Endometrial microvascular endothelial cells (primary cell): ENCODE data around the gene SPATC1L. TPM values are rescaled to one million over a fixed set of nuclear protein-coding genes. Genes with fewer than 3 reads are reported as not detected.
"Not testable (repeated sequence)": the region's sequence is repeated elsewhere in the genome, so short reads cannot be mapped to it uniquely, and the experiment has no call there.

Experiments used
- in situ Hi-C: cut with HindIII; loops from 2 replicates; pipeline ENCODE4 v1.10.0; 2017; ENCODE audit warnings: low sequenced_read_pairs, low pct_unique_long_range_greater_than_20kb; ENCODE audit errors: inconsistent ontology term
- total RNA-seq: library from RNA; depleted of rRNA; stranded (reverse); fragments of >200 nt; gene quantifications from one replicate; pipeline ENCODE4 v1.2.3, GENCODE V29; 2015; ENCODE audit errors: inconsistent ontology term

The SPATC1L gene
- total RNA-seq, 1 donor from 2014 or later, result 24.8 TPM

DNA sequence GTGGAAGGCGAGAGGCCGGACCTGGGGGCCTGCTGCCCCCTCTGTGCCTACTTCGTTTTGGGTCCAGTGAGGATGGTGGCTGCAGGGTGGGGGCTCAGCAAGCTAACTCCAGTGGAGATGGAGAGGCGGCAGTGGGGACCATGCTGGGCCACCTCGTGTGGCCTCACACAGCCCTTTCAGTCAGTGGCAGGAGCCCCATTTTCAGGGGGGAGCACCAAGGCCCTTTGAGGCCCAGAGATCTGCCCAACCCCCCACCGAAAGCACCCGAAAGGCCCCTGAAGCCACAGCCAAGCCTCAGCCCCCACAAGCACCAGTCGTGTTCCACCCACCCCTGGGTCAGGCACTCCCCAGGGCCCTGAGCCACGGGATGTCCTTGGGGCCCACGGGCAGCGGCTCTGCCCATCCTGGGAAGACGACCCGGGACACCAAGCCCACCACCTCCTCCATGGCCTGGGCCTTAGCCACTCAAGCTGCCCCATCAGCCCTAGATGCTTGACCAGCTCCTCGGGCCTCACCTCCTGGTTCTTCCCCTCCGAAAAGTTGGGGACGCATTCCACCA, 29.2 kb downstream of the SPATC1L start:
- in situ Hi-C loops, result no loop called here

DNA sequence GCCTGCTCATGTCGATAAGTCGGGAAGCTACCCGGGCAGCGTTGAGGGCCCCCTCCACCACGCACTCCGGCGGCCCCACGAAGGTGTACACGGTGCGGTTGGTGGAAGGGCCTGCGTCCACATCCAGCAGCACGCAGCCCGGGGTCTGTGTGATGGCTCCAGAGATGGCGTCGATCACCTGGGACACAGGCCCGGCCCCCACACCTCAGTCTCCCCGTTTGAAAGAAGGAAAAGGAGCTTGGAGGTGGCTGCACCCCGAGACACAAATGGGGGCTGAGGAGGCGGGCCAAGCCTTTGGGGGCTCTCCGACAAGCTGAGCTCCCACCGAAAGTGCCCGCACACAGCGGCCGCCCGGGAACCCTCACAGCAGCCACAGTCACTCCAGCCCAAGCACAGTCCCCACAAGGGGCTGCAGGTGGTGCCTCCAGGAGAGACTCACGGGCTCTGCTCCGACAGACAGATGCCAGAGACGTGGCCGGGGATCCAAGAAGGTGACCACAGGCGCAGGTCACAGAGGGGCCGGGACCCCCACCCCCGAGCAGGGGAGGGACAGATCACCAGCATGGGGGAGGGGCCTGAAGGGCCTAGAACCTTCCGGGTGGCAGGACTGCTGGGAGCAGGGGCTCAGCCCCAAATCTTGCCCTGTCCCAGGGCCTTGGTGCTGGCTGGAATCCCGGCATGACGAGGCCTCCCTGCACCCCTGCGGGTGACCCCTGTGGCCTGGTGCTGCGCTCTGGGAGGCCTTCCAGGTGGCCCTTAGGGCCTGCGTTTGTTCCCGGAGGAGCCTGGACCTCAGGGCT, 29.9 kb downstream of the SPATC1L start:
- in situ Hi-C loops, result no loop called here

DNA sequence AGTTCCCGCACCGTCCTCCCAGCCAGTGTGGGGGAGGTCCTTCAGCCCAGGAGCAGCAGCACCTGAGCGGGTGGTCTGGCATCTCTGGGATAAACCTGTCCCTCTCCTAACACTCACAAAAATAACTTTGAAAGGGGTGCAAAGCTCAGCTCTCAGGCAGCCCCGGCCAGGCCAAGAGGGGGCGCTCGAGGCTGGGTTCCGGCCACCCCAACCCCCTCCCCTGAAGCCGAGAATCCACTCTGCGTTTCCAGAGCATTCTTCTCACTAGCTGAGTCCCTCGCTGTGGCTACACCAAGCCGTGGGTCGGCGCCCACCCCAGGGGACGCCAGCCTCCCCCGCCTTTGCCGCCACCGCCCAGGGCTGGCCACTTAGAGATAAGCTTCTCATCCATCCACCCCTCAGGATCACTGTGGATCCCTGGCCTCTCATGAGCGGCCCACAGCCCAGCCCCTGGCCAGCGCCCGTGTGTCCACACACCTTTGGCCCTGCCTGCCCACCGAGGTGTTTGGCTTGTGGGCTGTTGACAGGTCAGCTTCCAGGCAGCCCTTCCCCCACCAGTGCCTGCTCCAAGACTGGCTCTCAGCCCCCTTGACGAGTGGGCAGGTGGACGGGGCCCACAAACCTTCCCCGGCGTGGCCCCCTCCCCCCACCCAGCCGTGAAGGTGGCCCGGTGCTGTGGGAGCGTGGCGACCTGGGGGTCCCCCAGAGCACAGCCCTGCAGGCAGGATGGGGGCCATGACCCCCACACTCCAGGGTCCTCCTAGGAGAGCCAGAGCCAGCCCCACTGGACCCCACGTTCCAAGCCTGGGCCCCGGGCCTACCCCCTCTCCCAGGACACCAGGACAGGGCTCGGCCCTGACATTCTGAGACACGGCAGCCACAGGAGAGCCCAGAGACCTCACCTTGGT, 30.8 kb downstream of the SPATC1L start:
- in situ Hi-C loops, result no loop called here

DNA sequence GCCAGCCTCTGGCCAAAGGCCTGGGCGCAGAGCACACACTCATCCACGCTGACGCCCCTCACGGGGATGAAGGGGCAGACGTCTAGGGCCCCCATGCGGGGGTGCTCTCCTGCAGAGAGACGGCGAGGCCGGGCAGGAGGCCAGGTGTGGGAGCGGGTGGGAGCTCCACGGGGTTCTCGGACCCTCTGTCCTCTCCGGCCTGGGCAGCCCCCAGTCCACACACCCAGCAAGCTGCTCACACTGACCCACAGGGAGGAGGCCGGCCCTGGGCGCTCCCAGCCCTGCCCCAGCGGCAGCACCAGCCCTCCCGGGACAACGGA, 31.4 kb downstream of the SPATC1L start:
- in situ Hi-C loops, result no loop called here

DNA sequence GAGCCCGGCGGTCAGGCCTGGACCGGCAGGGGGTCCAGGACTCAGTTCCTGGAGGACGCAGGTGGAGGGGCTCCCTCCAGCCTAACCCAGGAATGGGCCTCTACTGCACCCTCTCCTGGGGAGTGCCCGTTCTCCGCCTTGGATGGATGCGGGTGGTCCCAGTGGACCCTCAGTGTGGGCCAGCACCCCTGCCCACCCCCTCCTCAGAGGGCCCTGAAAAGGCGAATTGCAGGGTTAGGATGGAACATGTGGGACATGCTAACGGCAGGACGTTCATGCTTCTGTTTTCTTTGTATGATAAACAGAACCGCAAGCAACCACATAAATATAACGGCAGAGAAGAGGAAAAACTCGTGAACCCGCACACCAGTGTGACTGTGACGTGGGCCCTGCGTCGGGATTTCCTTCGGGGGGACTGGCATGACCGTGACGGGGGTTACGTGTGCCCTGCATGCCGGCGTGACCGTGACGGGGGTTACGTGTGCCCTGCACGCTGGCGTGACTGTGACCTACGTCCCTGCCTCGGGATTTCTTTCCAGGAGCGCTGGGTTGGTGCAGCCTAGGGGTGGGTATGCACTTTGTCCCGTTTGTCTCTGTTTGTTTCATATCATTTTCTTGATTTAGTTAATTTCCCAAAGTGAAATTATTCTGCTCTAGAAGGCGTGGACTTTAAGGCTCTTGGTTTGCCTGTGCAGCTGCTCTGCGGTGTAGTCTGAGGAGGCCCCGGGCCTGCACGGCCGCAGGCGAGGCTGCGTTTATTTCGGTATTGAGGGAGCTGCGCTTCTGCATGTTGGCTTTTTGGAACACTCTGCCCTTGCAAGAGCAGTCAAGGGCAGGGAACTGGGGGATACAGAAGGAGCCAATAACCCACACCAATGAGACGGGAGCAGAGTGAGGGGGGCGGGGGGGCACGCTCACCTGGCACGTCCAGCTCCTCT, 32.0 kb downstream of the SPATC1L start:
- in situ Hi-C loops, result no loop called here

DNA sequence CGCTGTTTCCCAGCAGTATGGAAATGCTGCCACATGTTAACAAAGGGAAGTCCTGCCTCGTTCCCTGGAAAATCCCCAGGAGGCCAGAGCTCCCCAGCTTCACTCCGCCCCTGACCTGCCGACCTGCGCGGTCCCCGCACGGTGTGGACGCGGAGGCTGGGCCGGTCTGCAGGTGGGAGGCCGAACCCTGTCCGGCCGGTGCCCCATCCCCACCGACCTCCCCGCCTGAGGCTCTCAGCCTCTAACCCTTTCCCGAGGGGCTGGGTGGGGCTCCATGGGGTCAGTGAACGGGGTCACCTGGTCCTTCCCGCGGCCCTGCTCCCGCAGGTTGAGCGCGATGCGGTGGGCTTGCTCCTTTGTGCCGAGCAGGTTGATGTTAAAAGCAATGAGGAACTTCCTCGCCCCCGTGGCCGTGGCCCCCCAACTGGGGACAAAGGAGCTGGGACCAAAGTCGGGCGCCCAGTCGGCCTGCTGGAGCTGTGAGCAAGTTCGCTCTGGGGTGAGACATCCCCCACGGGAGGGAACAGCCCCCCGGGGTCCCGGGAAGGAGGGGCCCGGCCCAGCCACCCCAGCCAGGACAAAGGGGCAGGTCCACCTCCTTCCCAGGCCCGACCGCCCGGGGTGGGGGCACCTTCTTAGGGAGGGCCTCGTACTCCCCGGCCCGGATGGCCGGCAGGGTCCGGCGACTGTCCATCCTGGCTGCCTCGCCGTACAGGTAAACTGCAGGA, 32.8 kb downstream of the SPATC1L start:
- in situ Hi-C loops, result no loop called here

DNA sequence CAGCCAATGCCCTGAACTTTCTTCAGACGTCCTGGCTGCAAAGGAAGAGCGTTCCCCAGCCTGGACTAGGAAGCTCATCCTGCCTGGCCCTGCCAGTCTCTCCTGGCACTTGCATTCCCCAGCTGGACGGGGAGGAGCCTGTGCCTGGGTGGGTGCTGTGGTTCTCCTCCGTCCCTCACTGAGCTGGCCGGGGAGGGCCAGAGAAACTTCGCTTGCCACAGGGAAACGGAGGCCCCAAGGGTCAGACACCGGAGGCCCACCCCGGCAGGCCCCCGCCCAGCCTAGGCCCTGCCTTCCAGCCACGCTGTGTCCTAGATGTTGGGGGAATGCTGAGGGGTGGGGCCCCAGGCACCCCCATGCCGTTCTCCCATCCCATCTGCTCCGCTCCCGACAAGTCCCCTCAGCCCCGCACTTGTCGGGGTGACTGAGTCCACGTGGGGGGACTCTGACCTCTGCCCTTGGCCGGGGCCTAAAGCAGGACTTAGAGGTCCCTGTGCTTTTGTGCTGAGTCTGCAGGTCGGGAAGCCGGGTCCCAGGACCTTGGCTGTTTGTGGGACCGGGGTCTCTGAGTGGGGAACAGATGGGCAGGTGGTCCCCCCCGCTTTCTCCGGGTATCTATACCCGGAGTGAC, 33.7 kb downstream of the SPATC1L start:
- in situ Hi-C loops, result no loop called here

DNA sequence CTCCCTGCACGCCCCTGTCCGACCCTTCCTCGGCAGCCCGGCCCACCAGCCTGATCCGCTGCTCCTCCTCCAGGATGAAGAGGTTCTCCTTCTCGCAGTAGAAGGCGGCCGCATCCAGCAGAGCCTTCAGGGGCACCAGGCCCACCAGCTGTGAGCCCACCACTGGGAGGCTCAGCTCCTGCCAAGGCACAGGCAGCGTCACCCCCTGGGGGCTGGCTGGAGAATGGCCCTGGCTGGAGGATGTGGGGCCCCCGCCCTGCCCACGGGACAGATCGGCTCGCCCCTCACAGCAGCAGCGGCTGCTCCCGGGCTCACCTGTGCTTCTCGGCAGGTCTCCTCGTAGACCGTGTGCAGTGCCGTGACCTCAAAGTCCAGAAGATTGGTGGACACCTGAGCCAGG, 34.2 kb downstream of the SPATC1L start:
- in situ Hi-C loops, result no loop called here

DNA sequence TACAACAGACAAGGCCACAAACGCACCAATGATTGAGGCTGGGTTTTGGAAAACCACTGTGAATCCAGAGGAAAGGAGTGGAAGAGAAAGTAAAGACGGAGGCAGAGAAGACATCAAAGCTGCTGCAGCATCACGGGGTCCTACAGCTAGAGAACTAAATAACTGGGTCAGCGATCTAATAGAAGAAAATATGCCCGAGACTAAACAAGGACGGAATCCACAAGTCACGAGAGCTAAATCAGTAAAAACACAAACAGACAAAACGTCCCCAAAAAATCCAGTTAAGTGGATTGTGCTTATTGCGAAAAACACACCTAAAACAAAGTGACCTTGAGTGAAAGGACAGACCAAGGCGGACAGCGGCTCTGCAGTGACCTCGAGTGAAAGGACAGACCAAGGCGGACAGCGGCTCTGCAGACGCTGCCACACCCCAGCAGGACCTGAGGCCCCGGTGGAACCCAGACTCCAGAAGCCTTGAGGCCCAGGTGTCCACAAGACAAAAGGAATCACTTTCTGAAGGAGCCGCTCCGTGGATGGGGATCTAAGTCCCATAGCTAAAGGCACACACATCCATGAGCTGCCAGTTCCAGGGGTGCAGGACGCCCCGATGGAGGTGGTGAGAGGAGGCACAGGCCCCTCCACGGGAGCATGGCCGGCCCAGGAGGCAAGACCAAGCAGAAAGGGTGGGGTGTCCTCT, 34.9 kb downstream of the SPATC1L start:
- in situ Hi-C loops, result no loop called here

DNA sequence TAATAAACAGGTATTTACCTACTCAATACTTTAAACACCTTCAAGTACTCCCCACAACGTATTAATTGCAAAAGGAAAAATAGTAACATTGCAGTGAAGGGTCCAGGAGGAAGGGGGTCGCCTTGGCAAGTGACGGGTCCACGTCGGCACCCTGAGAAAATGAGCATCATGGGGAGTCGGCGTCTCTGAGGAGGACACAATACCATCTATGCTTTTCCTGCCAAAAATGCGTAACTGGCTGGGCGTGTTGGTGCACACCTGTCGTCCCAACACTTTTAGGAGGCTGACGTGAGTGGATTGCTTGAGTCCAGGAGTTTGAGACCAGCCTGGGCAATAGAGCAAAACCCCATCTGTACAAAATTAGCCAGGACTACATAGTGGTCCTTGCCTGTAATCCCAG, 36.2 kb downstream of the SPATC1L start:
- in situ Hi-C loops, result no loop called here

DNA sequence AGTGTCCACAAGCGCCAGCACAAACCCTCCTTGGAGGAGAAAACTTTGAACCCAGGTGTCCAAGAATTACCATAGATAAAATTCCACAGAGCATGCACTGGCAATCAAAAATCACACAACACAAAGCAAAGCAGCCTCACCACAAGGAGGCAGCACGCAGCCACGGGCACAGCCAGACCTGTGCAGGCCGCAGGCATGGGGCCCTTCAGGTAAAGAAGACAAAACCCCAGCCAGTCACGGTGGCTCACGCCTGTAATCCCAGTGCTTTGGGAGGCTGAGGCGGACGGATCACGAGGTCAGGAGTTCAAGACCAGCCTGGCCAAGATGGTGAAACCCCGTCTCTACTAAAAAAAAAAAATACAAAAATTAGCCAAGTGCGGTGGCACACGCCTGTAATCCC, 36.8 kb downstream of the SPATC1L start:
- in situ Hi-C loops, result not testable (repeated sequence)

DNA sequence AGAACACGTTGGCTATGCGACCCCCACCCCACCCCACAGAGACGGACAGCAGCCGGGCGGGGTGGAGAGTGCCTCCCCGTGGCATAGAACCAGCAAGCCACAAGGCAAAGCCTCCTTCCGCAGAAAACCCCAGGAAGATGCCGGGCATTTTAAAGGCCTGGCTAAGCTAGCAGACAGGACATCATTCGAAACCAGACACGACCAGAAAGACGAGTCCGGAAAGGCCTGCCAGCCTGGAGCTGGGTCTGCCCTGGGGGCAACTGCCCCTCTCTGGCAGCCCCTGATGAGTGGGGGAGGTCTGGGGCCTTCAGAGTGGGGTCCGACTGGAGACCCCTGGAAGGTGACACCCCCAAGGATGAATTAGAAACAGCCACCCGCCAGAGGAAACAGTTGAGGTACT, 37.4 kb downstream of the SPATC1L start:
- in situ Hi-C loops, result no loop called here

DNA sequence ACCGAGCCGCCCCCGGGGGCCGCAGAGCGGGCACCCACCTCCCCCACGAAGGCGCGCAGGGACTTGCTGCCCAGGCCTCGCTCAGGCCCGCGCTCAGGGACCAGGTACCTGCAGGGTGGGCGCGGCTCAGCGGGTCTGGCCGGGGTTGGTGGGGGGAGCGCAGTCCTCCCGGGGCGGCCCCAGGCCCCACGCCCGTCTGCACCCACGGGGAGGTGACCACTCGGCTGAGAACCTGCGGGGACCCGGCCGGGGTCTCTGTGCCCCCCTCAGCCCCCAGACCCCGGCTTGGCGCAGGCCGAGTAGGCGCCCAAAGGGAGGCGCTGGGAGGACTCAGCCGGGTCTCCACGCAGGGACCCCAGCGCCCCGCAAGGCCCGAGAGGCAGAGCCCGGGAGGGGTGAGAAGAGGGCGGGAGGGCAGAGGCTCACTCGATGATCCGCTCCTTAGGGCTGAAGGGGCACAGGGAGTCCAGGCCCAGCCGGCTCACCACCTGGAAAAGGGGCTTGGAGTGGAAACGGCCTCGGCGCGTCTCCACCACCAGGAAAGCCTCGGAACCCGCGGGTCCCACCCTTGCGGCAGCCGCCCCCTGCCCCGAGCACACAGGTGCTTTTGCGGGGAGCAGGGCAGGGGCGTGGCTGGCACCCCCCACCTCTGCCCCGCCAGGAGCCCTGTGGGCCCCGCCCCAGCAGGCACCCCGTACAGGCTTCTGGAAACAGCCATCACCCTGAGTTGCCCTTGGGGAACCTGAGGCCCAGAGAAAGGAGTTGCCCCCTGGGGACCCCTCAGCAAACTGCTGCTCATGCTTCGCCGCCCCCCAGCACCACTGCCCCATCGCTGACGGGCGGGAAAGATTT, 38.2 kb downstream of the SPATC1L start:
- in situ Hi-C loops, result no loop called here

DNA sequence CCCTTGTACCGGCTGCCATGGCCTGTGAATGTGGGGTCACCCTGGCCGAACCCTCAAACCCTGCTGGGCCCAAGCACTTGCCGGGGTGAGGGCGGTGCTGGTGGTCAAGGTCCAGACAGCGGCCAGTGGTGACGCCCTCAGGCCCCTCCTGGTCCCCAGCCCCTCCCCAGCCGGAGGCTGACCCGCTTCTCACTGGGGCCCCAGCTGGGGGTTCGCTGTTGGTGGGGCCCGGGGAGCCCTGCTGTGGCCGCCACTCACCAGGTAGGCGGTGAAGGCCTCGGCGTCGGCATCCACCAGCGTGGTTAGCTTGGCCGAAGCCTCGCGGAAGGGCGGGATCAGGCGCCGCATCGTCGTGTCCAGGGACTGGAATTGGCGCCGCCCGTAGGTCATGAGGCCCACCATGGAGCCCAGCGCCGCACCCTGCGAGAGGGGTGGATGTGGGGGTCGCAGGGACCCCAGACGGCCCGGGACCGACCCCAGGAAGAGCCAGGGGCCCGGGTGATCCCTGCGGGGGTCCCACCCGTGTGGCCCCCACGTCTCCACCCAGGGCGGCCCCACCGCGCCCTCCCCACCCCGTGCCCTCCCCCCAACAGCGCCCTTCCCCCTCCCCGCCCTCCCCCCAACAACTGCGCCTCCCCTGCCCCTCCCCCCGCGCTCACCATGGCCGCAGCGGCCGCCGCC, 39.0 kb downstream of the SPATC1L start:
- in situ Hi-C loops, result no loop called here

DNA sequence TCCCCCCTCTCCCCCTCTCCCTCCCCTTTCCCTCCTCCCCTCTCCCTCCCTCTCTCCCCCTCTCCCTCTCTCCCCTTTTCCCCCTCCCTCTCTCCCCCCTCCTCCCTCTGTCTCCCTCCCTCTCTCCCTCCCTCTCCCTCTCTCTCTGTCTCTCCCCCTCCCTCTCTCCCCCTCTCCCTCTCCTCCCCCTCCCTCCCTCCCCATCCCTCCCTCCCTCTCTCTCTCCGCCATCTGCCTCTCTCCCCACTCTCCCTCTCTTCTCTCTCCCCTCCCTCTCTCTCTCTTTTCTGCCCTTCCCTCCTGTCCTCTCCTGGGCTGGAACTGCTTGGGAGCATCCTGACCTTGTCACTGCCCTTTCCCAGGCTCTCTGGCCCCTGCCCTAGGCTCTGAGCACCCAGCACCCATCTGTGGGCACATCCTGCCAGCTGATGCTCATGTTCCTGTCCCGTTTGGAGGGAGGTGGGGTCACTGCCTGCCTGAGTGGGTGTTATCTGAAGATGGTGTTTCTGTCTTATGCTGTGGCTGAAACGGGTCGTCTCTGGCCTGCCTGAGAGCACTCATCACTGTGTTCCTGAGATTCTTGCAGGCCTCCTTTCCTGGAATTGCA, 39.7 kb downstream of the SPATC1L start:
- in situ Hi-C loops, result no loop called here
